Psoas muscle (tissue), 8 donors: ENCODE data around the gene FLNC. TPM values are rescaled to one million over a fixed set of nuclear protein-coding genes. Genes with fewer than 3 reads are reported as not detected.
A peak's percentile ranks its signal among the peaks of the same experiment; 100 is the strongest.

Experiments used
- ATAC-seq, 4 donors: fragments of 200-7000 bp; cut with Tn5 transposase; one replicate each; pipeline ENCODE4 v1.9.1; 2020; ENCODE audit warnings: moderate library complexity in 3 of 4, mild to moderate bottlenecking in 2 of 4
- DNase-seq, 2 donors: peaks; one replicate each; pipeline ENCODE4 v3.0.0-alpha.2; 2020
- H3K27ac ChIP-seq: fragments of 200-600 bp; one replicate; pipeline ENCODE4 v1.8.0; 2022
- H3K27me3 ChIP-seq, 3 donors: fragments of 200-600 bp in 1 of 3; one replicate each; pipeline versions ENCODE4 v1.6.1 to v1.8.0; 2013 to 2022; ENCODE audit warnings: low read length in 2 of 3, mild to moderate bottlenecking in 2 of 3, moderate library complexity in 1 of 3; ENCODE audit not compliant: insufficient read depth in 3 of 3
- H3K36me3 ChIP-seq, 2 donors: fragments of 200-600 bp in 1 of 2; one replicate each; pipeline versions ENCODE4 v1.6.1 to v1.8.0; 2013 to 2022; ENCODE audit warnings: low read depth in 1 of 2, mild to moderate bottlenecking in 1 of 2, moderate library complexity in 1 of 2; ENCODE audit not compliant: insufficient read depth in 1 of 2
- H3K4me1 ChIP-seq: fragments of 200-600 bp; one replicate; pipeline ENCODE4 v1.8.0; 2022
- H3K4me3 ChIP-seq: fragments of 200-600 bp; one replicate; pipeline ENCODE4 v1.8.0; 2022; ENCODE audit warnings: mild to moderate bottlenecking
- H3K9me3 ChIP-seq: fragments of 200-600 bp; one replicate; pipeline ENCODE4 v1.8.0; 2022
- WGBS, 3 donors: extraction: QIAGEN DNeasy Blood & Tissue Kit; methylation state at CpG; one replicate each; pipeline versions ENCODE4 v1.1.6 to v1.1.7; 2013; 5-methylcytosine and 5-hydroxymethylcytosine counted together
- intact Hi-C, 2 donors: fragments of 100-400 bp; cut with DNase I; formaldehyde crosslinking; loops; one replicate each; pipeline versions ENCODE4 v1.11.0 to v1.14.2; 2022
- polyA plus RNA-seq, 3 donors: library from polyadenylated mRNA; stranded (reverse); fragments of 200-250 nt; gene quantifications; one replicate each; pipeline ENCODE4 v1.2.3, GENCODE V29; 2013
- total RNA-seq, 4 donors: library from RNA; stranded (reverse); fragmentation: NEBNext Ultra II Directional in 2 of 4; extraction: Animal tissue kit (Norgen Biotek cat#: 25700) in 2 of 4; gene quantifications; one replicate each; pipeline versions ENCODE4 v1.2.1 to v1.2.4, GENCODE V29; 2021 to 2023
- TF ChIP-seq, protein P1 (sequence below): fragments of 200-600 bp; IDR thresholded peaks from one replicate; pipeline ENCODE4 v1.8.0; 2022; ENCODE audit warnings: antibody characterized with exemption
- donor health status: healthy with polysubstance abuse.
- donor health status: DM: no; HTN: no; CAD: no; lungs with moderate emphysema.
- donor health status: Bipolar disorder and iron deficiency.
- donor health status: healthy.
- donor health status: DM: yes; HTN: yes; CAD: no.
- donor health status: DM: no; HTN: no; CAD: no.
- donor health status: DM: no; HTN: no; CAD: no.
- donor health status: DM: yes; HTN: yes; CAD: no.

The FLNC gene
- total and polyA plus RNA-seq, 7 donors, result 1,080 to 6,311 (median 4,011) TPM

GRCh38 chr7:128865996-128866877 lies 36.0 kb downstream of the FLNC start:
- H3K4me3 ChIP-seq, result no peak overlapping the region
- no peak overlapping the region for H3K27ac ChIP-seq
- peaks cover 22% of the 10 kb centered on the region for H3K4me1 ChIP-seq
- TF ChIP-seq, protein P1, sequence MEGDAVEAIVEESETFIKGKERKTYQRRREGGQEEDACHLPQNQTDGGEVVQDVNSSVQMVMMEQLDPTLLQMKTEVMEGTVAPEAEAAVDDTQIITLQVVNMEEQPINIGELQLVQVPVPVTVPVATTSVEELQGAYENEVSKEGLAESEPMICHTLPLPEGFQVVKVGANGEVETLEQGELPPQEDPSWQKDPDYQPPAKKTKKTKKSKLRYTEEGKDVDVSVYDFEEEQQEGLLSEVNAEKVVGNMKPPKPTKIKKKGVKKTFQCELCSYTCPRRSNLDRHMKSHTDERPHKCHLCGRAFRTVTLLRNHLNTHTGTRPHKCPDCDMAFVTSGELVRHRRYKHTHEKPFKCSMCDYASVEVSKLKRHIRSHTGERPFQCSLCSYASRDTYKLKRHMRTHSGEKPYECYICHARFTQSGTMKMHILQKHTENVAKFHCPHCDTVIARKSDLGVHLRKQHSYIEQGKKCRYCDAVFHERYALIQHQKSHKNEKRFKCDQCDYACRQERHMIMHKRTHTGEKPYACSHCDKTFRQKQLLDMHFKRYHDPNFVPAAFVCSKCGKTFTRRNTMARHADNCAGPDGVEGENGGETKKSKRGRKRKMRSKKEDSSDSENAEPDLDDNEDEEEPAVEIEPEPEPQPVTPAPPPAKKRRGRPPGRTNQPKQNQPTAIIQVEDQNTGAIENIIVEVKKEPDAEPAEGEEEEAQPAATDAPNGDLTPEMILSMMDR, result no peak
- no peak for ATAC-seq
- H3K27me3 ChIP-seq, result no peaks in the 10 kb centered on the region
- 91 to 95% (median 94%) methylated on average over 27 of the region's 27 CpGs for WGBS, 3 donors
- H3K9me3 ChIP-seq, result no peaks in the 10 kb centered on the region
- intact Hi-C loops, result no loop called here
- peak in 1 of 2 donors; percentile 77 for DNase-seq
- peaks cover 0 to 8% of the 10 kb centered on the region in 2 donors for H3K36me3 ChIP-seq

DNA sequence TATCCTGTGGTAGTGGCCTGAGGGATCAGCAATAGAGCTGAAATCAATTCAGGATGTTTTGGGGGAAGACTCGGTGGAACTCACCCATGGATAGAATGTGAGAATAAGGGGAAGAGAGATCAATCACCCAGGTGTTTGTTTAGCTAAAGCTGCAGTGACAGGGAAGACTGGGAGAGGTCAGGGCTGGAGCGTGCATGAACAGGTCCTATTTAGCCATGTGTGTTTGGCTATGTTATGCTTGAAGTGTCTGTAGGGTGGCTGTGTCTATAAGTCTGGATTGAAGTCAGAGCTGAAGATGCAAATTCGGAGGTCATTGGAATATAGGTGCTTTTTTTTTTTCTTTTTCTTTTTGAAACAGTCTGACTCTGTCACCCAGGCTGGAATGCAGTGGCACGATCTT lies 37.0 kb downstream of the FLNC start:
- intact Hi-C loops, result no loop called here
- TF ChIP-seq, protein P1, result no peak
- H3K4me1 ChIP-seq, result peaks cover 16% of the 10 kb centered on the region

GRCh38 chr7:128867842-128868623 lies 37.8 kb downstream of the FLNC start:
- TF ChIP-seq, protein P1, result no peak
- ATAC-seq, result peak in 2 of 4 donors; percentile 3 to 4
- Histone ChIP-seq H3K36me3 (peaks cover 0 to 8% of the 10 kb centered on the region in 2 donors), H3K4me3 (peak overlapping the region; percentile 73), H3K4me1 (peaks cover 15% of the 10 kb centered on the region), H3K9me3 (no peaks in the 10 kb centered on the region), H3K27ac (peak overlapping the region; percentile 42), H3K27me3 (no peaks in the 10 kb centered on the region)
- intact Hi-C loops, result no loop called here
- WGBS, 3 donors, result 66 to 75% (median 73%) methylated on average over 11 of the region's 11 CpGs
- peak in 1 of 2 donors; percentile 71 for DNase-seq

More for the DNA sequence above, 37.0 kb downstream of the FLNC start:
- ATAC-seq (no peak), DNase-seq (no peak)
- Histone ChIP-seq H3K36me3 (peaks cover 0 to 8% of the 10 kb centered on the region in 2 donors), H3K27ac (no peak overlapping the region), H3K4me3 (no peak overlapping the region), H3K9me3 (no peaks in the 10 kb centered on the region), H3K27me3 (no peaks in the 10 kb centered on the region)
- 88 to 91% (median 91%) methylated on average over 4 of the region's 4 CpGs for WGBS, 3 donors

- Histone ChIP-seq H3K4me3 (peak overlapping the region; percentile 73), H3K36me3 (peaks cover 0 to 8% of the 10 kb centered on the region in 2 donors), H3K27ac (peak overlapping the region; percentile 42), H3K4me1 (peaks cover 10% of the 10 kb centered on the region), H3K27me3 (no peaks in the 10 kb centered on the region), H3K9me3 (no peaks in the 10 kb centered on the region)
- TF ChIP-seq, protein P1, result no peak
- WGBS, 3 donors, result 50 to 60% (median 57%) methylated on average over 12 to 13 of the region's 13 CpGs
- intact Hi-C loops, result no loop called here
- DNase-seq, result peak in 1 of 2 donors; percentile 62
- ATAC-seq, result peak in 3 of 4 donors; percentile 0
Measured at GRCh38 chr7:128868624-128869137, 38.5 kb downstream of the FLNC start.
